Mucosa of rectum (tissue), 2 donors: ENCODE results near the gene RRP8.

ENCODE experiments used
- H3K27ac ChIP-seq, 2 donors: one replicate each; pipeline ENCODE4 v1.7.0; 2013; ENCODE audit warnings: inconsistent platforms in 2 of 2, low read depth in 2 of 2, low read length in 2 of 2
- H3K27me3 ChIP-seq, 2 donors: one replicate each; pipeline ENCODE4 v1.7.0; 2013; ENCODE audit warnings: low read length in 2 of 2; ENCODE audit not compliant: control insufficient read depth in 2 of 2, insufficient read depth in 2 of 2
- H3K36me3 ChIP-seq, 2 donors: one replicate each; pipeline ENCODE4 v1.7.0; 2013; ENCODE audit warnings: low read length in 2 of 2; ENCODE audit not compliant: control insufficient read depth in 2 of 2, insufficient read depth in 2 of 2
- H3K4me1 ChIP-seq, 2 donors: one replicate each; pipeline ENCODE4 v1.7.0; 2013; ENCODE audit warnings: low read length in 2 of 2, mild to moderate bottlenecking in 1 of 2; ENCODE audit not compliant: control insufficient read depth in 2 of 2, insufficient read depth in 2 of 2
- H3K4me3 ChIP-seq, 2 donors: one replicate each; pipeline ENCODE4 v1.7.0; 2013; ENCODE audit warnings: low read length in 2 of 2
- H3K9ac ChIP-seq, 2 donors: one replicate each; pipeline ENCODE4 v1.7.0; 2013; ENCODE audit warnings: low read length in 2 of 2, low read depth in 1 of 2, mild to moderate bottlenecking in 1 of 2
- H3K9me3 ChIP-seq, 2 donors: one replicate each; pipeline ENCODE4 v1.7.0; 2013; ENCODE audit warnings: low read length in 2 of 2; ENCODE audit not compliant: control insufficient read depth in 2 of 2
- donor health status: healthy.
- donor health status: Normal muscosa, but diverticular disease.

The RRP8 gene

GRCh38 chr11:6545917-6546605 lies 57.4 kb downstream of the RRP8 start:
- Histone ChIP-seq H3K27ac (no peak overlapping the region), H3K9me3 (no peaks in the 10 kb centered on the region), H3K4me3 (no peak overlapping the region), H3K9ac (no peak overlapping the region), H3K36me3 (peaks cover 0 to 14% of the 10 kb centered on the region in 2 donors), H3K27me3 (no peaks in the 10 kb centered on the region), H3K4me1 (no peaks in the 10 kb centered on the region)
